Kidney (tissue), 14 donors: ENCODE measurements around the gene RNASE8. TPM values are rescaled to one million over a fixed set of nuclear protein-coding genes. Genes with fewer than 3 reads are reported as not detected.
A peak's percentile ranks its signal among the peaks of the same experiment; 100 is the strongest.

Experiments
- DNase-seq, 5 donors: peaks; one replicate each; pipeline ENCODE4 v3.0.0-alpha.2; 2013 to 2020
- FAIRE-seq: peaks from 2 replicates; lab custom pipeline; 2012; peaks lifted over from hg19 to GRCh38; lab: Jason Lieb, UNC
- H3K27ac ChIP-seq, 2 donors: one replicate each; pipeline ENCODE4 v1.7.0; 2013; ENCODE audit warnings: low read depth in 2 of 2, low read length in 2 of 2, inconsistent platforms in 1 of 2
- H3K27me3 ChIP-seq: one replicate; pipeline ENCODE4 v1.7.1; 2013; ENCODE audit warnings: low read length, inconsistent platforms; ENCODE audit not compliant: control insufficient read depth, insufficient read depth
- H3K36me3 ChIP-seq, 3 donors: one replicate each; pipeline versions ENCODE4 v1.7.0 to v1.7.1; 2013; ENCODE audit warnings: low read length in 3 of 3, control low read depth in 1 of 3, inconsistent platforms in 1 of 3; ENCODE audit not compliant: insufficient read depth in 3 of 3, control insufficient read depth in 2 of 3
- H3K4me1 ChIP-seq, 3 donors: one replicate each; pipeline versions ENCODE4 v1.7.0 to v1.7.1; 2013; ENCODE audit warnings: low read length in 3 of 3, inconsistent platforms in 1 of 3, low read depth in 1 of 3; ENCODE audit not compliant: control insufficient read depth in 2 of 3, insufficient read depth in 2 of 3
- H3K4me3 ChIP-seq, 3 donors: one replicate each; pipeline versions ENCODE4 v1.7.0 to v1.8.1; 2013; ENCODE audit warnings: low read length in 3 of 3, control low read depth in 1 of 3, inconsistent platforms in 1 of 3
- H3K9ac ChIP-seq, 3 donors: one replicate each; pipeline versions ENCODE4 v1.7.0 to v1.7.1; 2013; ENCODE audit warnings: low read length in 3 of 3, control low read depth in 1 of 3, inconsistent platforms in 1 of 3
- H3K9me3 ChIP-seq, 3 donors: one replicate each; pipeline versions ENCODE4 v1.7.0 to v1.7.1; 2013; ENCODE audit warnings: low read length in 3 of 3, control low read depth in 1 of 3, inconsistent platforms in 1 of 3; ENCODE audit not compliant: control insufficient read depth in 2 of 3, insufficient read depth in 1 of 3
- intact Hi-C: fragments of 100-400 bp; cut with DNase I; formaldehyde crosslinking; loops from one replicate; pipeline ENCODE4 v1.11.1; 2022
- polyA plus RNA-seq: library from polyadenylated mRNA; stranded (reverse); fragments of 350-450 nt; fragmentation: Illumina TruSeq; extraction: RNeasy Lipid Tissue Mini Kit (QIAGEN cat#74804); gene quantifications from one replicate; pipeline ENCODE4 v1.2.3, GENCODE V29; 2014; ENCODE audit warnings: low read depth, low replicate concordance; ENCODE audit not compliant: insufficient read depth
- total RNA-seq: library from RNA; stranded (reverse); fragmentation: NEBNext Ultra II Directional; extraction: Animal tissue kit (Norgen Biotek cat#: 25700); gene quantifications from one replicate; pipeline ENCODE4 v1.2.1, GENCODE V29; 2021
- TF ChIP-seq, protein P1 (sequence below): IDR thresholded peaks from 3 replicates; pipeline ENCODE4 v1.5.1; 2012; ENCODE audit warnings: mild to moderate bottlenecking, moderate library complexity, borderline replicate concordance; ENCODE audit not compliant: insufficient read depth; ENCODE audit errors: extremely low read depth
- donor health status: control.
- donor health status: control.
- donor health status: control.
- donor health status: control.
- donor health status: control.
- donor health status: DM: yes; HTN: yes; CAD: no.
- donor health status: Normal renal cell carcinoma (clear cell type).

RNASE8 gene
- total and polyA plus RNA-seq, 2 donors from 2014 or later, result not detected

- peaks cover 9 to 22% (median 22%) of the 10 kb centered on the region in 3 donors for H3K4me1 ChIP-seq
- peak; percentile 71 to 86 (median 79) for DNase-seq
- H3K9me3 ChIP-seq, result no peaks in the 10 kb centered on the region
- H3K9ac ChIP-seq, result peak within 1 kb of the TSS; percentile 5 to 85 (median 67)
- intact Hi-C loops, result no loop called here
- TF ChIP-seq, protein P1, sequence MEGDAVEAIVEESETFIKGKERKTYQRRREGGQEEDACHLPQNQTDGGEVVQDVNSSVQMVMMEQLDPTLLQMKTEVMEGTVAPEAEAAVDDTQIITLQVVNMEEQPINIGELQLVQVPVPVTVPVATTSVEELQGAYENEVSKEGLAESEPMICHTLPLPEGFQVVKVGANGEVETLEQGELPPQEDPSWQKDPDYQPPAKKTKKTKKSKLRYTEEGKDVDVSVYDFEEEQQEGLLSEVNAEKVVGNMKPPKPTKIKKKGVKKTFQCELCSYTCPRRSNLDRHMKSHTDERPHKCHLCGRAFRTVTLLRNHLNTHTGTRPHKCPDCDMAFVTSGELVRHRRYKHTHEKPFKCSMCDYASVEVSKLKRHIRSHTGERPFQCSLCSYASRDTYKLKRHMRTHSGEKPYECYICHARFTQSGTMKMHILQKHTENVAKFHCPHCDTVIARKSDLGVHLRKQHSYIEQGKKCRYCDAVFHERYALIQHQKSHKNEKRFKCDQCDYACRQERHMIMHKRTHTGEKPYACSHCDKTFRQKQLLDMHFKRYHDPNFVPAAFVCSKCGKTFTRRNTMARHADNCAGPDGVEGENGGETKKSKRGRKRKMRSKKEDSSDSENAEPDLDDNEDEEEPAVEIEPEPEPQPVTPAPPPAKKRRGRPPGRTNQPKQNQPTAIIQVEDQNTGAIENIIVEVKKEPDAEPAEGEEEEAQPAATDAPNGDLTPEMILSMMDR, result no peak
- FAIRE-seq, result no peak
- peak within 1 kb of the TSS; percentile 65 to 85 (median 65) for H3K4me3 ChIP-seq
- H3K27ac ChIP-seq, result peak within 1 kb of the TSS; percentile 76 to 87
- H3K36me3 ChIP-seq, result no peaks in the 10 kb centered on the region
- H3K27me3 ChIP-seq, result no peaks in the 10 kb centered on the region
Measured at GRCh38 chr14:21098076-21098891, 40.7 kb downstream of the RNASE8 start, which contains the start of gene ZNF219. Gene ZNF219, minus strand, starts transcription at chr14:21098655. Its CDS starts 5,064 bp downstream, at chr14:21093591.

GRCh38 chr14:21098892-21099595, 41.4 kb downstream of the RNASE8 start:
- intact Hi-C loops, result no loop called here
- Histone ChIP-seq H3K9ac (peak overlapping the region; percentile 5 to 85 (median 67)), H3K27ac (peak overlapping the region; percentile 76 to 79), H3K4me1 (peaks cover 2 to 23% (median 16%) of the 10 kb centered on the region in 3 donors), H3K36me3 (no peaks in the 10 kb centered on the region), H3K4me3 (peak overlapping the region; percentile 65 to 85 (median 65)), H3K27me3 (no peaks in the 10 kb centered on the region), H3K9me3 (no peaks in the 10 kb centered on the region)
- FAIRE-seq (no peak), DNase-seq (no peak)
- TF ChIP-seq, protein P1, result no peak

DNA sequence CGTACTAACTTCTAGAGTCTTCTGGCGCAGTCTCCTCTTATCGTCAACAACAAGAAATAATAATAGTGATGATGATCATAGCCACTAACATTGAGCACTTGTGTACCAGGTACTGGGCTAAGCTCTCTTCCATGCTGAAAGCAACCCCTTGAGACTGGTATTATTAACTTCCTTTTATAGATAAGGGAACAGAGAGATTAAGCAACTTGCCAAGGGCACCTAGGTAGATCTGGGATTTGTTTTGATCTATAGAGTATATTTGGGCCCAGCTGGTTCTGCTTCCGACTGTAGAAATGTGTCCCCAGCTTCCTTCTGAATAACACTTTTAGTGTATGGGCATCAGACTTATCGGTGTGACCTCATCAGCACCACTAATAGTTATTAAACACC, 42.0 kb downstream of the RNASE8 start:
- TF ChIP-seq, protein P1, result no peak
- no peak for DNase-seq
- FAIRE-seq, result no peak
- no peak overlapping the region for H3K4me3 ChIP-seq
- H3K4me1 ChIP-seq, result peaks cover 3 to 24% (median 16%) of the 10 kb centered on the region in 3 donors
- intact Hi-C loops, result no loop called here
- no peaks in the 10 kb centered on the region for H3K36me3 ChIP-seq
- no peak overlapping the region for H3K9ac ChIP-seq
- no peaks in the 10 kb centered on the region for H3K27me3 ChIP-seq
- no peak overlapping the region for H3K27ac ChIP-seq
- H3K9me3 ChIP-seq, result no peaks in the 10 kb centered on the region
